Duodenal mucosa (tissue), 2 donors: ENCODE results near the gene CIROP.

Experiments used
- H3K27ac ChIP-seq: one replicate; pipeline ENCODE4 v1.7.0; 2013; ENCODE audit warnings: low read depth, low read length
- H3K27me3 ChIP-seq, 2 donors: one replicate each; pipeline ENCODE4 v1.7.0; 2013; ENCODE audit warnings: low read length in 2 of 2, control low read depth in 1 of 2; ENCODE audit not compliant: insufficient read depth in 2 of 2, control insufficient read depth in 1 of 2
- H3K36me3 ChIP-seq, 2 donors: one replicate each; pipeline ENCODE4 v1.7.0; 2013; ENCODE audit warnings: low read length in 2 of 2, control low read depth in 1 of 2; ENCODE audit not compliant: insufficient read depth in 2 of 2, control insufficient read depth in 1 of 2
- H3K4me1 ChIP-seq, 2 donors: one replicate each; pipeline ENCODE4 v1.7.0; 2013; ENCODE audit warnings: low read length in 2 of 2, control low read depth in 1 of 2; ENCODE audit not compliant: insufficient read depth in 2 of 2, control insufficient read depth in 1 of 2
- H3K4me3 ChIP-seq, 2 donors: one replicate each; pipeline ENCODE4 v1.7.0; 2013; ENCODE audit warnings: low read length in 2 of 2, low read depth in 1 of 2
- H3K9ac ChIP-seq, 2 donors: one replicate each; pipeline ENCODE4 v1.7.0; 2013; ENCODE audit warnings: low read length in 2 of 2, low read depth in 1 of 2
- H3K9me3 ChIP-seq, 2 donors: one replicate each; pipeline ENCODE4 v1.7.0; 2013; ENCODE audit warnings: low read length in 2 of 2, control low read depth in 1 of 2; ENCODE audit not compliant: control insufficient read depth in 1 of 2

The CIROP gene

DNA sequence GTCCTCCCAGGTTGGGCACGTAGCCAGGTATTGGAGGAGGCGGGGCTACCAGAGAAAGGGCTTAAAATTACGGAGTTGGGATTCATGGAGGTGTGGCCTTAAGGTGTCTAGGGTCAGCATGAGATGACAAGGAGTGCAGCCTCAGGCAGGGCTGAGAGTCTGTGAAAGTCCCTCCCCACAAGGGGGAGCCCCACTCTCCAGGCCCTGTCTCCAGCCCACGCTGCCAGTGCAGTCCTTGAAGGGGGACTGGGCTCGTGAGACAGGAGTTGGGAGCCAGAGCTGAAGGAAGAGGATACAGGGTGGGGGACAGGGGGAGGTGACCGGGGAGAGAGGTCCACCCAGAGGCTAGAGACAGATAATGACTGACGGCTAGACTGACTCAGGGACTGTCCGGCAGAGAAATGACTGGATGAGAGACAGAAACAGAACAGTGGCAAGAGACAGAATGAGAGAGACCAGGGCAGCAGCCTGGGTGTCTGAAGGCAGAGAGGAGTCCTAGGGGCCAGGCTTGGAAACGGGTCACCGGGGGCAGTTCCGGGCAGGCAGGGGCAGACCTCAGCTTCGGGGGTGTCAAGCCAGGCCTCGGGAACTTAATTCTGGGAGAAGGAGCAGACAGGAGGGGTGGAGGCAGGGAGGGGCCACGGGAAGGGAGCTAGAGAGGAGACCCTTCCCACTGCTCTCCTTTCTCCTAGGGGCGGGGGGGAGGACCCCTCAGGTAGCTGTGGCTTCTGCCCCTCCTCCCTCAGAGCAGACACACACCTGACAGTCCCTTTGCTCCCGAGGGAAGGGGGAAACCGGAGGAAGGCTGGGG, 48.4 kb downstream of the CIROP start:
- H3K9ac ChIP-seq = peak overlapping the region; percentile 26 to 45
- H3K9me3 ChIP-seq = no peaks in the 10 kb centered on the region
- no peak overlapping the region for H3K27ac ChIP-seq
- peaks cover 14 to 26% of the 10 kb centered on the region in 2 donors for H3K36me3 ChIP-seq
- peaks cover 14 to 17% of the 10 kb centered on the region in 2 donors for H3K4me1 ChIP-seq
- H3K4me3 ChIP-seq = peak overlapping the region; percentile 48 to 61
- H3K27me3 ChIP-seq = no peaks in the 10 kb centered on the region

DNA sequence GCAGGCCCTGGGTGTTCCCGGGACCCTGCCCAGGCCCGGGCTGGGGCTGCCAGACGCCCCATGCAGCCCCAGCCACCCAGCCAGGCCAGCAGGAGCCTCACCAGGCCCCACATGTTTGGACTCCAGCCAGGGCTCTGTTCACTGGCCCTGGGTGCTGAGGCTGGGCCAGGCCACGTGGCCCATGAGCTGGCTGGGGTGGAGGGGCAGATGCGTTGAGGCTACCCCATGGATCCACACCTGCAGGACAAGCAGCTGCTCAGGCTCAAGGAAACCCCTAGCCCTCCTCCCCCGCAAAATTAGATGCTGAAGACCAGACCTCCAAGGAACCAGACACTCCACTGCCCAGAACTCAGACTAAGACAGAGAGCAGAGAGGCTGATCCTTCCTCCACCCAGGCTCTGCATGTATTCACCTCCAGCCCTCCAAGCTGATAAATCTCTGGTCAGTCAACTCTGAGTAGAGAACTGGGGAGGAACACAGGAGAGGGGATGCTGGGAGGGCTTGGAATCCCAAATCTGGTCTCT, 49.1 kb downstream of the CIROP start:
- Histone ChIP-seq H3K36me3 (peaks cover 9 to 19% of the 10 kb centered on the region in 2 donors), H3K4me3 (no peak overlapping the region), H3K27ac (no peak overlapping the region), H3K27me3 (no peaks in the 10 kb centered on the region), H3K4me1 (peaks cover 14 to 17% of the 10 kb centered on the region in 2 donors), H3K9me3 (no peaks in the 10 kb centered on the region), H3K9ac (no peak overlapping the region)

DNA sequence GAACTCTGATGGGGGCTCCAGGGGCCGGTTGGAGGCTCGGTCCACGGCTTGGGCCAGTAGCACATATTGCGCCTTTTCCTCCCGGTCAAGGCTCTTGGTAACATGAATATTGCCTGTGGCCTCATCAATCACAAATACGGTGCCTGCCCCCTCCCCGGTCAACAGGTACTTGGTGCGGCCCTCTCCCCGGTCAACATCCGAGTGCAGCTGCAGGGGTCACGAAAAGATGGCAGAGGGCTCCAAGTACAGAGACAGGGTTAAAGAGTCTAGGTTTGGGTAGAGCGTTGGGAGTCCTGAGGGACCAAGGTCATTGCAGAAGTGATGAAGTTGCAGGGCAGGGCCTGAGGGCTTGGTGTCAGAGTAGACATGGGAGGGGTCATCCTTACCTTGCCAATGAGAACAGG, 49.6 kb downstream of the CIROP start:
- Histone ChIP-seq H3K36me3 (peaks cover 8 to 14% of the 10 kb centered on the region in 2 donors), H3K27me3 (no peaks in the 10 kb centered on the region), H3K9me3 (no peaks in the 10 kb centered on the region), H3K9ac (no peak overlapping the region), H3K4me1 (peaks cover 14 to 17% of the 10 kb centered on the region in 2 donors), H3K4me3 (no peak overlapping the region), H3K27ac (no peak overlapping the region)

DNA sequence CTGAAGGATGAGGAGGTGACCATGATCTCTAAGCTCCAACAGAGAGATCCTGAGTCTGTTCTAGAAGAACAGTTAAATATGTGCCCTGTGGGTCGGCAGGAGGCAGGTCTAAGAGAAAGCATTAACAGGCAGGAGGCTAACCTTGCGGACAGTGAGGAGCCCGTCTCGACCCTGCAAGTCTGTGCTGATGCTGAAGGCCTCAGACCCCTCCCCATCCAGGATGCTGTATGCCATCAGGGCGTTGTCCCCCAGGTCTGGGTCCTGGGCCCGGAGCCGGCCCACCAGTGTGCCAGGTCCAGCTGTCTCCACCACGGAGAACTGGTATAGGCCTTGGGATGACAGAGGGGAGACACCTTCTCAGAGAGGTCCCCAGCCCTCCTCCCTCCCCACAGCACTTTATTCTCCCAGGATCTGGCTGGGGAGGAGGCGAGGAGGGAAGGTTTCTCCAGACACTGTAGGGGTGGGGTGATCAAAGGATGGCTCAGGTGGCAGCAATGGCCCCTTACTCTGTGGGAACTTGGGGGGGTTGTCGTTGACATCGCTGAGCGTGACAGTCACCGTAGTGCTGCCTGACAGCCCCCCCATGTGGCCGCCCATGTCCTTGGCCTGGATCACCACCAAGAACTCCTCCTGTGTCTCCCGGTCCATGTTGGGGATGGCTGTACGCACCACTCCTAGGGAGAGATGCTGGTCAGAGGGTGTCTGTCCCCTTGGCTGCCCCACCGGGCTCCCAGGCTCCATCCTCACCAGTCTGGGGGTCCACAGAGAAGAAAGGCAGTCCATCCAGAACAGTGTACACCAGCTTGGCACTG, 50.6 kb downstream of the CIROP start:
- Histone ChIP-seq H3K4me1 (peaks cover 14 to 17% of the 10 kb centered on the region in 2 donors), H3K36me3 (peaks cover 6% of the 10 kb centered on the region in 2 donors), H3K9ac (no peak overlapping the region), H3K4me3 (no peak overlapping the region), H3K27ac (no peak overlapping the region), H3K9me3 (no peaks in the 10 kb centered on the region), H3K27me3 (no peaks in the 10 kb centered on the region)

DNA sequence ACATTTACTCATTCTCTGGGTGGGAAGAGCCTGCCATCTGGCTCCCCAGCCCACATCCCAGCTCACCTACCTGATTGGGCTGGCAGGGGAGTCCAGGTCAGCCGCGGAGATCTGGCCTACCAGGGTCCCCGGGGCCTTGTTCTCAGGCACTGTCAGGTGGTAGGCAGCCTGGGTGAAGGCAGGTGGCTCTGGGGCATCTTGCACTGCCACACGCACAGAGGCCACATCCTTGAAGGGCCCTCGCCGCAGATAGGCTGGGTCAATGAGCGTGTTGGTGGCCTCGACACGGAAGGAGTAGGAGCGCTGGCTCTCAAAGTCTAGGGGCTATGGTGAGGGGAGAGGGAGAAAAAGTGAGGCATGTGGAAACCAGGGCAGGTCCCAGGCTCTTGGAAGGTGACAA, 51.4 kb downstream of the CIROP start:
- Histone ChIP-seq H3K9ac (no peak overlapping the region), H3K4me3 (no peak overlapping the region), H3K27ac (no peak overlapping the region), H3K36me3 (no peaks in the 10 kb centered on the region), H3K4me1 (peaks cover 14 to 17% of the 10 kb centered on the region in 2 donors), H3K27me3 (no peaks in the 10 kb centered on the region), H3K9me3 (no peaks in the 10 kb centered on the region)

DNA sequence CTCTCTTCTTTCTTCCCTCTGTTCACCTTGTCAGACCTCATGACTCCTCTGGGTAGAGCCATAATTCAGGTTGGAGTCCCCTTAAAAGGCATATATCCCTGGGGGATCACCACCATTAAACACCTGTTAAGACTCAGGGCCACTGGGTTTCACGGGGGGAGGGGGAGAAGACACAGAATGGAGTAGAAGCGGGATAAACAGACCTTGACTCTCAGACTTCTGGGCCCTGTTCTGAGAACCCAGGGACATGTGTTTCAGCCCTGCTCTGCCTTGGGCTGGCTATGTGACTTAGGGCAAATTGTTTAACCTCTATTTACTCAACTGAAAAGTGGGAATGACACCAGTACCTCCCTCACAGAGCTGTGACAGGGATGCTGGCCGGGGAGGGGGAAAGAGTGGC, 52.1 kb downstream of the CIROP start:
- no peaks in the 10 kb centered on the region for H3K36me3 ChIP-seq
- no peaks in the 10 kb centered on the region for H3K9me3 ChIP-seq
- no peaks in the 10 kb centered on the region for H3K27me3 ChIP-seq
- H3K9ac ChIP-seq = no peak overlapping the region
- no peak overlapping the region for H3K4me3 ChIP-seq
- H3K27ac ChIP-seq = no peak overlapping the region
- H3K4me1 ChIP-seq = peaks cover 10 to 14% of the 10 kb centered on the region in 2 donors

DNA sequence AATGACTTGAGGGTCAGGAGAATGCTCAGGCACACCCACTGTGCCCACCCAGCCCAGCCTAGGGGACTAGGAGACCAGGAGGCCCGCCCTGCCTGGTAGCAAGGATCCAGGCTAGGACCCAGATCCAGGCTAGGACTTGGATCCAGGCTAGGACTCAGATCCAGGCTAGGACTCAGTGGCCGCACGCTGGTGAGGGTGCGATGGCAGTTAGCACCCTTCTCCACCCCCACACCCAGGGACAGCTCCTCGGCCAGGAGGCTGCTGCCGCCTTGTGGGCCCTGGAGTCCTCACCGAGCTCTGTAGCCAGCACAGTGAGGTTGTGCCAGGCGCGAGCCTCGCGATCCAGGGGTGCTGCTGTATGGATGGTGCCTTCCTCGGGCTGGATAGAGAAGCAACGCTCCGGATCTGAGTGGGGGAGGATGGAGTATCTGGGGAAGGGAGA, 52.6 kb downstream of the CIROP start:
- Histone ChIP-seq H3K9me3 (no peaks in the 10 kb centered on the region), H3K9ac (no peak overlapping the region), H3K27me3 (no peaks in the 10 kb centered on the region), H3K4me3 (no peak overlapping the region), H3K36me3 (no peaks in the 10 kb centered on the region), H3K27ac (no peak overlapping the region), H3K4me1 (peaks cover 10 to 14% of the 10 kb centered on the region in 2 donors)

DNA sequence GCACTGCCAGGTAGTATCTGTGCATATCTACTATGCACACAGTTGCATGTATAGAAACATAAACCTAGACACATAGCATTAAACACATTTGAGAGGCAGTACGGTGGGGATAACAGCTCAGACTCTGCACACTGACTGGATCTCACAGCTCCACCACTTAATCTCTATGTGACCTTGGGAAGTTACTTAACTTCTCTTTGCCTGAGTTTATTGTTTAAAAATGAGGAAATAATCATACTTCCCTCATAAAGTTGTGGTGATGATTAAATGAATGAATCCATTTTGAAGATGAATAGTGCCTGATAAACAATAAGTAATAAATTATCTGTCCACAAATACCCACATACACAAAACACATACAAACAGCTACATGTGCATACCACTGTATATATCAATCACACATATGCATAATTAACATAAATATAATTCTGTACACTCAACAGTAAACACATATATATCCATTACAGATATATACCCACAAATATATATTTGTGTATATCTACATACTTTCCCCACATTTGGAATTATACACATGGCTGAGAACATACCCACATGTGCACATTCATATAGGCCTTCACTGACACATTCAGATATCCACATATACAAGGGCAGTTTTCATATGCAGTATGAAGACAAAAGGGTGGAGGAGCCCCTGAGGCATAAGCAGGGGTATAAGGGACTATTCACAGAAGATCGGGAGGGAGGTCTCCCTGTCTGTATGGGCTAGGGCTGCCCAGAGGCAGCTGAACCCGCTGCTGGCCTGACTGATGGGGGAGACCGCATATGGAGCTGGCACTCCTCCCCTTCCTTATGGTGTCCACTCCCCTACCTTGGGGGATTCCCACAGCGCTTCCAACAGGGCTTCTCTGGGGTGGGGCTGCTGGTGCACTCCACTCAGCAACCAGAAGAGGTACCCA, 53.4 kb downstream of the CIROP start:
- Histone ChIP-seq H3K9me3 (no peaks in the 10 kb centered on the region), H3K27ac (no peak overlapping the region), H3K36me3 (no peaks in the 10 kb centered on the region), H3K9ac (no peak overlapping the region), H3K27me3 (no peaks in the 10 kb centered on the region), H3K4me1 (peaks cover 3 to 7% of the 10 kb centered on the region in 2 donors), H3K4me3 (no peak overlapping the region)
